Measurements from ENCODE around the gene DPEP2. TPM values are rescaled to one million over a fixed set of nuclear protein-coding genes. Genes with fewer than 3 reads are reported as not detected.

Gene DPEP2
- total and polyA plus RNA-seq, 2 of the 13 experiments (the other 11 are each of a cell fraction or from before 2014, with no cell fraction given): 0.18 TPM; not detected in 1

GRCh38 chr16:67943256-67943618 lies 56.0 kb downstream of the DPEP2 start (continued):
- TF ChIP-seq ZNF639 (CRISPR knock-in tag; conservative IDR thresholded peaks at IDR 0.05) (no peak), ZBTB3 (CRISPR knock-in tag; IDR thresholded peaks at IDR 0.05; ENCODE audit: borderline replicate concordance, low read depth) (0 out of 2 replicates have a peak, but pooled peaks have one; percentile 18), RXRA (CRISPR knock-in tag; IDR thresholded peaks at IDR 0.05) (peak; percentile 42; the same call in 1 of the 2 replicates), RCOR2 (CRISPR knock-in tag; IDR thresholded peaks at IDR 0.05) (no peak), HNRNPH1 (optimal IDR thresholded peaks at IDR 0.05; ENCODE audit: low read depth, low read length) (no peak), ZNF337 (CRISPR knock-in tag; IDR thresholded peaks at IDR 0.05; ENCODE audit: borderline replicate concordance, low read depth) (no peak), MIER3 (CRISPR knock-in tag; IDR thresholded peaks at IDR 0.05; ENCODE audit: borderline replicate concordance) (peak; percentile 57; the same call in 1 of the 2 replicates), ZNF724P (CRISPR knock-in tag; IDR thresholded peaks at IDR 0.05; ENCODE audit: borderline replicate concordance) (no peak), ZNF468 (CRISPR knock-in tag; IDR thresholded peaks at IDR 0.05) (no peak), ZBTB38 (CRISPR knock-in tag; IDR thresholded peaks at IDR 0.05) (no peak), TARDBP (CRISPR knock-in tag; IDR thresholded peaks at IDR 0.05) (peak; percentile 82; the same call in 1 of the 2 replicates), AFF4 (CRISPR knock-in tag; IDR thresholded peaks at IDR 0.05) (no peak), ZFP36 (IDR thresholded peaks at IDR 0.05; ENCODE audit: borderline replicate concordance, low read depth, low read length, partially characterized antibody) (no peak), PHF5A (CRISPR knock-in tag; IDR thresholded peaks at IDR 0.05; ENCODE audit: low read depth, unreplicated experiment) (peak; percentile 23), ZNF691 (CRISPR knock-in tag; IDR thresholded peaks at IDR 0.05; ENCODE audit: borderline replicate concordance, low read depth) (no peak; the same call in none of the 2 replicates), ZFP62 (CRISPR knock-in tag; IDR thresholded peaks at IDR 0.05) (no peak), ZNF382 (CRISPR knock-in tag; IDR thresholded peaks at IDR 0.05; ENCODE audit: borderline replicate concordance) (no peak), HMG20B (CRISPR knock-in tag; conservative IDR thresholded peaks at IDR 0.05) (no peak; the same call in 1 of the 2 replicates), ZEB1 (IDR thresholded peaks at IDR 0.05; ENCODE audit: insufficient replicate concordance, low read depth) (no peak), HNRNPL (IDR thresholded peaks at IDR 0.05; ENCODE audit: low read depth, low read length) (no peak), ZNF10 (CRISPR knock-in tag; IDR thresholded peaks at IDR 0.05; ENCODE audit: borderline replicate concordance, low read depth) (no peak), ZNF678 (CRISPR knock-in tag; IDR thresholded peaks at IDR 0.05) (no peak), TFDP1 (CRISPR knock-in tag; IDR thresholded peaks at IDR 0.05; ENCODE audit: borderline replicate concordance) (no peak), TEF (CRISPR knock-in tag; IDR thresholded peaks at IDR 0.05) (no peak)

Measured in HepG2 (cell line).